HG03469 (cell line): ENCODE measurements around the gene TUNAR.
"Not testable (repeated sequence)": the region's sequence is repeated elsewhere in the genome, so short reads cannot be mapped to it uniquely, and the experiment has no call there.

Experiments used
- ATAC-seq: cut with Tn5 transposase; IDR thresholded peaks from one replicate; pipeline ENCODE4 v1.9.1; 2021; ENCODE audit warnings: mild to moderate bottlenecking, moderate library complexity, moderate number of reproducible peaks; ENCODE audit not compliant: unreplicated experiment

The TUNAR gene

DNA sequence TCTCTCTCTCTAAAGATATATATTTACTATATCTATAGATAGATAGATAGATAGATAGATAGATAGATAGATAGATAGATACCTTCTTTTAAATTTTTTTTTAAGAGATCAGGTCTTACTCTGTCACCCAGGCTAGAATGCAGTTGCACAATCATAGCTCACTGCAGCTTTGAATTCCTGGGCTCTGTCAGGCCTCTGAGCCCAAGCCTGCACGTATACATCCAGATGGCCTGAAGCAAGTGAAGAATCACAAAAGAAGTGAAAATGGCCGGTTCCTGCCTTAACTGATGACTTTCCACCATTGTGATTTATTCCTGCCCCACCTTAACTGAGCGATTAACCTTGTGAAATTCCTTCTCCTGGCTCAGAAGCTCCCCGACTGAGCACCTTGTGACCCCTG lies 91.4 kb downstream of the TUNAR start:
- not testable (repeated sequence) for ATAC-seq
